A172 (cell line): ENCODE results near the gene PTPRD. TPM values are rescaled to one million over a fixed set of nuclear protein-coding genes. Genes with fewer than 3 reads are reported as not detected.

Experiments
- DNase-seq: peaks from one replicate; pipeline ENCODE4 v3.0.0-alpha.2; 2015; ENCODE audit warnings: low spot score
- total RNA-seq: library from RNA; depleted of rRNA; stranded (reverse); fragments of >200 nt; shearing (Covaris generic); gene quantifications from 2 replicates; pipeline ENCODE4 v1.2.3, GENCODE V29; 2014

The PTPRD gene
- total RNA-seq, 1 experiment from 2014 or later, result 0.71 TPM

DNA sequence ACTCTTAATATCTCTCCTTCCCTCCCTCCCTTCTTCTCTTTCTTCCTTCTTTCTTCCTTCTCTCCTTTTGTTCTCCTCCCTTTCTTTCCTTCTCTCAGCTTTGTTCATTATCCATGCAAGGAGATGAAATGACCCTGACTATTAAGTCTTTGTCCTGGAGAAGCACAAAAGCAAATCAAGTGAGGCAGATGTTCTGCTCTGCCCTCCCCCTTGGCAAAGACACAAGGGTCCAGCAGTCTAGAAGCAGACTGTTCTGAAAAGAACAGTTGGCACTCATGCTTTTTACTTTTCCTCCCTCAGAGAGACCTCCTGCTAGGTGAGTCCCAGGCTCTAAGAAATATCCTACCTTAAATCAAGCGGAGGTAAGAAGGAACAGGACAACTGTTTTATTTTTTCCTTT is 1745.7 kb downstream of the PTPRD start:
- no peak for DNase-seq

- no peak for DNase-seq
These were observed 1748.3 kb downstream of the PTPRD start for GRCh38 chr9:8864545-8864896.

DNA sequence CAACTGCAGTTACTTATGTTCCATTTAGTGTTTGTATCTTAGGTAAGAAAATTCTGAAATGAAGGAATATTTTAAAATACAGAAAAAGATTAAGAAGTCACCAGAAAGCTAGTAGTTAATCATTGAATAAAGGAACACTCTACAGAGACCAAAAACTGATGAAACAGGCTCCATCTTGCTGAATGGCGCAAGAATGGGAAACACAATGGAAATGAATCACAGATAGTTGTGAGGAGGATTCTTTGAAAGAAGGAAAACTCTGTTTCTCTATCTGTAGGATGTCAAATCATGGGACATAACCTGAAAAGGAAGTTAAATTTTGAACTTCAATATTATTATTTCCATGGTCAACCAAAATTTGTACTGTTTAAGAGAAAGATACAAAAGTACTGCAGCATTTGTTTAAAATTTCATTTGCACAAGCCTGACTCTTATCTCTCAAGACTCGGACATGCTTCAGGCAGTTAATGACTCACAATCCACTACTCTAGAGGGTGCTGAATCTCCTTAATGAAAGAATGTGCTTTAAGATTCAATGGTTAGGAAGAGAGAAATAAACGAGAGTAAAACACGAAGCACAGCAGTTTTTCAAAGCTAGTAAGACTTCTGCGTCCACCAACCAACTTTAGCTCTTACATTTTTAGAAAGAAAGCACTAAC is 1748.8 kb downstream of the PTPRD start:
- peak; percentile 38 for DNase-seq

DNA sequence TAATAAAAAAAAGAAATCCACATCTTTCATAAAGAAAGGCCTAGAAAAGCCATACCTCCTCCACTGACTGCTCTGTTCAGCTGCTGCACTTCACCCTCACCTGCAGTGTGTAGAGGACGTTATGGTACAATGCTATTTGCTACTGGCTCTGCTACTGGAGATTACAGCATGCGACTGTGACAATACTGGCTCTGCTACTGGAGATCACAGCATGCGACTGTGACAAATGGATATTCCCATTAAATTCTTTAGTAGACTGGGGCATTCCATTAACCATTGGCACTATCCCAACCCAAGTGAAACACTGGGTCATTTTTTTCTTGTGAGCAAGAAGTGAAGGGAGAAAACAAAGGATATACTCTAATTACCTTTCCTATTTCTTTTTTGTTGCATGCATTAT is 1749.7 kb downstream of the PTPRD start:
- peak; percentile 6 for DNase-seq

- DNase-seq, result peak; percentile 46
These were observed 1751.9 kb downstream of the PTPRD start for GRCh38 chr9:8860925-8861324.

DNA sequence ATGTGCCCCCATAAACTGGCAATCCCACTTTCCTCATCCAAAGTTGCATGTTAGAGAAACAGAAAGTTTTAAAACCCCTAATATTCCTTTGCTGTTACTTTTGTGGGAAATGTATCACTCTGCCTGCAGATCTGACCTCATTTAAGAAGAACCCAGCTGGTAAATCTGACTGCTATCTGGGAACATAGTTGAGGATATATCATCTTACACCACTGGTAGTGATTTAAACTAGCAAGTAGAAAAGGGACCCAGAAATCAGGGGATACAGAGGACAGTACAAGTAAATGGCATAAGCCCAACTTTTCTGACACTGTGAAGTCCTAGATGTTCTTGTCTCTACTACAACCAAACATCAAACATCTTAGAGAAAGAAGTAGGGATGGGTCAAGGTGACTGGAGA is 1752.7 kb downstream of the PTPRD start:
- DNase-seq, result no peak

DNA sequence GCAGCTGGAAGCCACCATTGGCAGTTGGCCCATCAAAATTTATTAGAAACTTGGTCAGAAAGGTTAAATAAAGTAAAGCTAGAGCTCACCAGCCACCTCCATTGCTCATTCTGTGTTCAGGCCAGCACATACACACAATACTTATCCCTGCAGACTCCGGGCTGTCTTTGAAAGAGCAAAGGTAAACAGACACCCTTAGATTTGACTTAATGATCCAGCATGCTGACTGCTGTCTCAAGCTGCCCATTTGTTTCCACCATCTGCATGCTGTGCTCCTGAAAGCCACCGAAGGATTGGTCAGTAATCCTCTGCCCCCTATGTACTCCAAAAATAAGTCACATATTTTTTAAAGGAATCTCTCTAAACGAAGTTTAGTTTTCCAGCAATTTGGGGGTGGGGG is 1753.4 kb downstream of the PTPRD start:
- DNase-seq, result no peak

DNA sequence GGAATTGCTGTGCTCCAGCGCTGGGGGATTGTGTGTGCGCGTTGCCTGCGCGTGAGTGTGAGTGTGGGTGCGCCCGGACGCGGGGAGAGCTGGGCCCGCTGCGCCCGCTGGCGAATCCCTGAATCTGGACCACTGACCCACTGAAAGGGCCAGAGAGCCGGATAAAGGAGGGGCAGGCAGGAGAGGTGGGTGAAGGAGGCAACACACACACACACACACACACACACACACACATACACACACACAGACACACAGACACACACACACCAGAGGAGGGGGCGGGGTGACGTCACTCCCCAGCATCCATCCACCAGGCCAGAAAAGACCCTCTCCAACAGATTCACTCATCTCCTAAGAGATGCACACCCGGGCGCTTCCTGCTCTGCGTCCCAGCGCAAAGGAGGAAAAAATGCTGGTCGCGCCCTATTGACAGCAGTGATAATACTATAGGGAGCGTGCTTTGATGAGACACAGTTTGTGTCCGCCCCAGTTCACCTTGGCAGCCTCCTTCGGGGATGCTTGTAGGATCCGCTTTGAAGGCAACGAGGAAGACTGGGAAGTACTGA is 1754.1 kb downstream of the PTPRD start:
- DNase-seq, result no peak

DNA sequence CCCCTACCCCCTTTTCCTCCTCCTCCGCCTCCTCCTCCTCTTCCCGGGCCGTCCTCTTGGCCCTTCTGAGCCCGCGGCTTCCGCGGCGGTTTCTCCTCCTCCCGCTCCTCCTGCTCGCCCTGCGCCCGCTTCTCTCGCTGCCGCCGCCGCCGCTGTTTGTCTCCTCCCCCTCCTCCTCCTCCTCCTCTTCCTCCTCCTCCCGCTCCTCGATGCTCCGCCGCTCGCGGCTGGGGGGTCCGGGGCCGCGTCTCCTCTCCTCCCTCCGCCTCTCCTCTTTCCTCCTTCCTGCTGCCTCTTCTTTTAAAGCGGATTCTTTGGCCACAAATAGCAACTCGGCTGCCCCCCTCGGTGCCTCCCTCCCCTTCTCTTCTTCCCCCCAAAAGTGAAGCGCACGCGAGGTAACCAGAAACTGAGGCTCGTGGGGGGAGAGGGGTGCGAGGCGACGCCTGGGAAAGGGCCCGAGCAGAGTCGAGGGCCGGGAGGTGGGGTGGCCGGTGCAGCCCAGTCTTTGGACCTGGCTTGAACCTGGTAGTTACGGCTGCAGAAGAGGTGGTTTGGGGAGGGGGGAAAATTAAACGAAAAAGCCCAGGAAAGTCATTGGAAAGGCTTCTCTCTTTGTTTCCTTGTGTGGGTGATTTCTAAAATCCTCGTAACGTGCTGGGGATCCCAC is 1754.7 kb downstream of the PTPRD start:
- DNase-seq, result no peak

GRCh38 chr9:8857068-8857925 is 1755.5 kb downstream of the PTPRD start:
- no peak for DNase-seq

DNA sequence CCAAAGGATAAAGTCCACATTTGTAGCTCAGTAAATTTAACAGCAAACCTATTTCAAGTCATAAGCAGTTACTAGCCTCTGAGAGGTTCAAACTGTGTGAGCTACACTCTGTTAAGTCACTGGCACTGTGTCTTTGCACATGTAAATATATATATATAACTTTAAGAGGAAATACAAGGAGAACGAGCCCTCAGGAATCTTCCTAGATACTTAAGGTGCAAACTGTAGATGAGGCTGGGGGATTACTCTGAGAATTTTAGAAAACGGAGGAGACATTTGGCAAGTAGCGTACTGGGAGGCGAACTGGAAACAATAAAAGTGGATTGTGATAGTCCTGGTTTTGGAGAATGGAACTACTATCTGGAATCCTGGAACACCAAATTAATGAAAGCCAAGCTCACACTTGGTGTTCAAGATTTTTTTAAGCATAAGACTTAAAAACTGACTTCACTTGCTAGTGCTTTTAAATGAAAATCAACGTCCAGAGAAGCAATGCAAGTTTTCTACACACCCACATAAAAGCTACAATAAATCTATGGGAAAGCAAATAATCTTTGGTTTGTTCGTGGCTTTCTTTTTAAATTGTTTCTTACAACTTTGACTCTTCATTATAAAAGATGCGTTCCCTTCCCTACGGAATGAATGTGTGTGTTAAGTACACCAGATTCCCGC is 1756.3 kb downstream of the PTPRD start:
- no peak for DNase-seq

- DNase-seq, result no peak
These were observed 1757.8 kb downstream of the PTPRD start for GRCh38 chr9:8855046-8855445.

GRCh38 chr9:8852301-8852864 is 1760.4 kb downstream of the PTPRD start:
- DNase-seq, result no peak

GRCh38 chr9:8850914-8851313 is 1761.9 kb downstream of the PTPRD start:
- DNase-seq, result no peak

DNA sequence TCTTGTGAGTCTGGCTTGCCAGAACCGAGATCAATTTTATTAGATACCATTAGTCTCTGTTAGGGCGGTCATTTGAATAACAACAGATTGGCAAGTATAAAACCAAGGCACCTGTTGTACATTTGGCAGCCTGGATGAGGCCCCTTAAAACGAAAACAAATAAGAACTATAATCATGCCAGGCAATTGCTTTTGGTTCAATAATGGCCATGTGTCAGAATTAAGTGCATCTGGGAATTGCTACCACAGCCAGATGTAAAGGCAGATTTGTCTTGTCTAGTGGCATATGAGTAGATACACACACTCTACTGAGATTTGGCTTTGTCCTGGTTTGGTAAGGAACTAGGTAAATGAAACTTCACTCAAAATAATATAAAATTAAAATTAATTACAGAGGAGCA is 1767.0 kb downstream of the PTPRD start:
- DNase-seq, result no peak

DNA sequence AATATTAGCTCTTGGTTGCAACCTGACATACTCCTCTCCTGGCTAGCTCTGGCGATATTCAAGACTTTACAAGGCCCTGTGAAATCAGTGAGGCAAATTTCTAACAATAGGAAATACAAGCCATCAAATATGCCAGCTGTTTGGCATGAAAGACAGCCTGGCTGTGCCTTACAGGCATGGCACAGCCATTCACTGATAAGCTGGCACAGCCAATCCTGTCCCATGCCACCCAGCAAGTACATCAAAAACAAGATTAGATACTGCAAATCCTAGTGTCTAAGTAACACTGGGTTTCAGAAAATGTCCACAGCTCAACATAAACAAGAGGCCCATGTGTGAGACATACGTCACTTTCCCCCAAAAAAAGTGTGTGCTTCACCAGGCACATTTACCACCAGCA is 1767.4 kb downstream of the PTPRD start:
- no peak for DNase-seq

GRCh38 chr9:8844549-8844948 is 1768.3 kb downstream of the PTPRD start:
- DNase-seq, result no peak

DNA sequence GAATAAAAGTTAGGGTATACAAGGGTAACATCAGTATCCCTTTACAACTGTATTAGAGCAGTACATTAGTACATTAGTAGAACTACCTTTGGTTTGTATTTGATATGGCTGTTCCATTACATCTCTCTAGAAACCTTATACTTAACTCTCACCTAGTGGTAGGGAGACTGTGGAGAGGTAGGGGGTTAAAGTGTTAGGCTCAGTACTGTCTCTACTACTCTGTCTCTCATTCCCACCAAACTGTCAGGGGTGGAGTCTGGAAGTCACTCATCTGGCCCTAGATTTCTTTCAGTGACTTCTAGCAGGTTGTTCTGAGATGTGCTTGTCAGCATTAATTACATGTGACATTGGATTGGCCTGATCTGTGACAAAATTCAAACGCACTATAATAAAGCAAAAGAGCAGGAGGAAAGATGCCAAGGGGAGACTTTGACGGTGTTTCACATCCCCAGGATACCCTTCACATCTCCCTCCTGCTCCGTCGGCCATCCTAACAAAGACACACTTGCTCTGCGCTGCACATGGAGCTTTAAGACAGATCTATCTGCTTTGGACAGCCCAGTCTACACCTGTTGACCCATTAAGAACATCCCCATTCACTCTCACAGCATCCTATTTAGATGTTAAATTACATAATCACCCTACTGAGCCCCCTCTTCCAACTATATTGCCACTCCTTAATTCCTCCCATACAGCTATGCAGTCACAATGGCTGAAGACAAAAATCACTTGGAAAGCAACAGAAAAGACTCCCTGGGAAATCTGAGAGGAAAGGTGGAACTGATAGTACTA is 1770.2 kb downstream of the PTPRD start:
- no peak for DNase-seq

- DNase-seq, result no peak
These were observed 1774.7 kb downstream of the PTPRD start for GRCh38 chr9:8838136-8838535.

- DNase-seq, result no peak
These were observed 1777.5 kb downstream of the PTPRD start for GRCh38 chr9:8835291-8835690.

GRCh38 chr9:8832955-8833354 is 1779.8 kb downstream of the PTPRD start:
- no peak for DNase-seq
